ENCODE results near the gene COL5A3.

- no peak for TF ChIP-seq POLR2A (IDR thresholded peaks at IDR 0.05; ENCODE audit: low read length)
- no peak for TF ChIP-seq GATA1 (IDR thresholded peaks at IDR 0.05; ENCODE audit: low read depth, low read length)
Observed at GRCh38 chr19:10010247-10010691, at the start of gene COL5A3.

All from erythroblast (primary cell).